AG08396 (cell line): ENCODE data around the gene ATP6V0A4.

Experiments used
- DNase-seq: peaks from one replicate; pipeline ENCODE4 v3.0.0; 2012; ENCODE audit warnings: low spot score, mixed read lengths

ATP6V0A4 gene

GRCh38 chr7:138661069-138661635, 136.8 kb downstream of the ATP6V0A4 start:
- no peak for DNase-seq

DNA sequence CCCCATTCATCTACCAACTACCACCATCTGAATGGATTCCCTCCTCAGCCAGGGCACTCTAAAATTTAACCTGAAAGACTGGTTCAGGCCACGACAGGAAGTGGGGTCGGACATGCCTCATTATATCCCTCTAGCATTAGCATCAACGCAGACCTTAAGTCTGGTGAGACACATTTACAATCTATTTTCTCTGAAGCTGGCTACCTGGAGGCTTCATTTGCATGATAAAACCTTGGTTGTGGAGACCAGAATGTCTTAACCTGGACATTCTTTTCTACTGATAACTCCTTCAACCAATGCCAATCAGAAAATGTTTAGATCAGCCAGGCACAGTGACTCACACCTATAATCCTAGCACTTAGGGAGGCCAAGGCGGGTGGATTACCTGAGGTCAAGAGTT, 139.1 kb downstream of the ATP6V0A4 start:
- no peak for DNase-seq

DNA sequence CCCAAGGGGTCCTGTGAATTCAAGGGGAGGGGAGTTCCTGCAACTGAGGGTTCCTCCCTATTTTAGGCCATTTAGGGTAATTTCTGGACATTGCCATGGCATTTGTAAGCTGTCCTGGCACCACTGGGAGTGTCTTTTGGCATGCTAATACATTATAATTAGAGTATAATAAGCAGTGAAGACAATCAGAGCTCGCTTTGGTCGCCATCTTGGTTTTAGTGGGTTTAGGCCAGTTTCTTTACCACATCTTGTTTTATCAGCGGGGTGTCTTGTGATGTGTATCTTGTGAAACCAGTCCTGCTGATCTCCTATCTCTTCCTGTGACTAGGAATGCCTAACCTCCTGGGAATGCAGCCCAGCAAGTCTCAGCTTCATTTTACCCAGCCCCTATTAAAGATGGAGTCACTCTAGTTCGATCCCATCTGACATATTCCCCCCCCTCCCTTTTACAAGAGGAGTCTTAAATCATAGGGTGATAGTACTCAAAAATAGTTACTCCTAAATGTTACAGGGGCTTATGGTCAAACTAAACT, 140.1 kb downstream of the ATP6V0A4 start:
- no peak for DNase-seq

- no peak for DNase-seq
These were observed 141.0 kb downstream of the ATP6V0A4 start for GRCh38 chr7:138656952-138657351.
